ENCODE results near the gene CFAP161. TPM values are rescaled to one million over a fixed set of nuclear protein-coding genes. Genes with fewer than 3 reads are reported as not detected.

The CFAP161 gene
- polyA plus RNA-seq, 1 of the 3 experiments (the other 2 are of a cell fraction) = 0.03 TPM

DNA sequence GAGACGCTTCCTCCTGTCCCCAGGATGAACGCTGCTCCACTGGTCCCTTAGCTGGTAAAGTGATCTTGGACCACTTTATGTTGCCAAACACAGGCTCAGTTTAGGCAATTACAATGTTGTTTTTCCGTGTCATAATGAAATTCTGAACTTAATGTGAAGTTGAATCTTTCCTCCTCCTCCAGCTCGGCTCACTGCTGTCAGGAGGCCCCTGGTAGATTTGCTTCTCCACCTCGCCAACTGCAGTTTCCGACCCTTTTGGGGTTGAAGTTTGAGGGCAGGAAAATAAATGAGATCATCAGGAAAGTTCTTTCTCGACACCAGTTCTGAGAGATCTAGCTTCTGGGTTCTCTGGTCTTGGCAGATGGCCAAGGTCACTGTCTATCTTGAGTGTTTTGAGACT is 27.8 kb downstream of the CFAP161 start:
- H3K36me3 ChIP-seq (replicated peaks in 1 of 2; ENCODE audit: control insufficient read depth in 1 of 2, insufficient read depth in 2 of 2, low read length in 1 of 2) = no peaks in the 10 kb centered on the region
- no peaks in the 10 kb centered on the region for H3F3A ChIP-seq (replicated peaks; ENCODE audit: insufficient read depth)
- H3K4me2 ChIP-seq = no peak overlapping the region
- H3K79me2 ChIP-seq (ENCODE audit: insufficient read depth) = no peaks in the 10 kb centered on the region
- POLR2A ChIA-PET = no interaction called here
- CTCF ChIA-PET = interaction anchor here (1.1 to 17.5 kb wide), 3 partner anchors 9 to 104 kb away, joined by 3 to 395 read pairs (median 6); no protein-coding TSS in a partner anchor
- DNase-seq = no peak
- no peaks in the 10 kb centered on the region for H3K27me3 ChIP-seq (ENCODE audit: insufficient read depth)
- TF ChIP-seq POLR2AphosphoS5 (IDR thresholded peaks at IDR 0.05; ENCODE audit: low read depth, low read length) (no peak), CHD2 (IDR thresholded peaks at IDR 0.05; ENCODE audit: low read length, partially characterized antibody) (no peak), FOXJ3 (CRISPR knock-in tag; IDR thresholded peaks at IDR 0.05) (no peak), ELF1 (IDR thresholded peaks at IDR 0.05) (no peak), EP300 (IDR thresholded peaks at IDR 0.05; ENCODE audit: borderline replicate concordance in 1 of 2, low read depth in 1 of 2, low read length in 1 of 2) (no peak), RAD21 (IDR thresholded peaks at IDR 0.05; ENCODE audit: low read length) (no peak), SMC3 (IDR thresholded peaks at IDR 0.05; ENCODE audit: low read depth, low read length) (no peak), GABPA (IDR thresholded peaks at IDR 0.05; ENCODE audit: low read depth) (no peak), TAF1 (IDR thresholded peaks at IDR 0.05; ENCODE audit: borderline replicate concordance, low read depth, low read length) (no peak)
- TF ChIP-seq, protein P1, sequence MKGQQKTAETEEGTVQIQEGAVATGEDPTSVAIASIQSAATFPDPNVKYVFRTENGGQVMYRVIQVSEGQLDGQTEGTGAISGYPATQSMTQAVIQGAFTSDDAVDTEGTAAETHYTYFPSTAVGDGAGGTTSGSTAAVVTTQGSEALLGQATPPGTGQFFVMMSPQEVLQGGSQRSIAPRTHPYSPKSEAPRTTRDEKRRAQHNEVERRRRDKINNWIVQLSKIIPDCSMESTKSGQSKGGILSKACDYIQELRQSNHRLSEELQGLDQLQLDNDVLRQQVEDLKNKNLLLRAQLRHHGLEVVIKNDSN (IDR thresholded peaks at IDR 0.05; ENCODE audit: borderline replicate concordance, low read depth) = no peak
- TF ChIP-seq, protein P2, sequence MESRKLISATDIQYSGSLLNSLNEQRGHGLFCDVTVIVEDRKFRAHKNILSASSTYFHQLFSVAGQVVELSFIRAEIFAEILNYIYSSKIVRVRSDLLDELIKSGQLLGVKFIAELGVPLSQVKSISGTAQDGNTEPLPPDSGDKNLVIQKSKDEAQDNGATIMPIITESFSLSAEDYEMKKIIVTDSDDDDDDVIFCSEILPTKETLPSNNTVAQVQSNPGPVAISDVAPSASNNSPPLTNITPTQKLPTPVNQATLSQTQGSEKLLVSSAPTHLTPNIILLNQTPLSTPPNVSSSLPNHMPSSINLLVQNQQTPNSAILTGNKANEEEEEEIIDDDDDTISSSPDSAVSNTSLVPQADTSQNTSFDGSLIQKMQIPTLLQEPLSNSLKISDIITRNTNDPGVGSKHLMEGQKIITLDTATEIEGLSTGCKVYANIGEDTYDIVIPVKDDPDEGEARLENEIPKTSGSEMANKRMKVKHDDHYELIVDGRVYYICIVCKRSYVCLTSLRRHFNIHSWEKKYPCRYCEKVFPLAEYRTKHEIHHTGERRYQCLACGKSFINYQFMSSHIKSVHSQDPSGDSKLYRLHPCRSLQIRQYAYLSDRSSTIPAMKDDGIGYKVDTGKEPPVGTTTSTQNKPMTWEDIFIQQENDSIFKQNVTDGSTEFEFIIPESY (IDR thresholded peaks at IDR 0.05; ENCODE audit: borderline replicate concordance, low read depth) = no peak
- no peaks in the 10 kb centered on the region for H4K20me1 ChIP-seq (ENCODE audit: insufficient read depth)
- no peak overlapping the region for H3K9ac ChIP-seq
- H2AFZ ChIP-seq (ENCODE audit: low read depth) = no peak overlapping the region
- H3K9me2 ChIP-seq = no peaks in the 10 kb centered on the region
- H3K4me3 ChIP-seq (ENCODE audit: low read depth in 2 of 2, low read length in 1 of 2) = no peak overlapping the region
- H3K27ac ChIP-seq (ENCODE audit: low read depth in 2 of 2, low read length in 1 of 2) = peak overlapping the region in 1 of 2 experiments; percentile 92; a peak in 2 of 4 replicates
- no peaks in the 10 kb centered on the region for H3K9me3 ChIP-seq
- peaks cover 0 to 23% of the 10 kb centered on the region in 2 experiments; a peak in 2 of 4 replicates for H3K4me1 ChIP-seq (ENCODE audit: control insufficient read depth in 1 of 2, insufficient read depth in 2 of 2, low read depth in 1 of 2, low read length in 1 of 2)
- 40% methylated on average over 7 of the region's 7 CpGs for WGBS (ENCODE audit: low lambda C conversion rate)

DNA sequence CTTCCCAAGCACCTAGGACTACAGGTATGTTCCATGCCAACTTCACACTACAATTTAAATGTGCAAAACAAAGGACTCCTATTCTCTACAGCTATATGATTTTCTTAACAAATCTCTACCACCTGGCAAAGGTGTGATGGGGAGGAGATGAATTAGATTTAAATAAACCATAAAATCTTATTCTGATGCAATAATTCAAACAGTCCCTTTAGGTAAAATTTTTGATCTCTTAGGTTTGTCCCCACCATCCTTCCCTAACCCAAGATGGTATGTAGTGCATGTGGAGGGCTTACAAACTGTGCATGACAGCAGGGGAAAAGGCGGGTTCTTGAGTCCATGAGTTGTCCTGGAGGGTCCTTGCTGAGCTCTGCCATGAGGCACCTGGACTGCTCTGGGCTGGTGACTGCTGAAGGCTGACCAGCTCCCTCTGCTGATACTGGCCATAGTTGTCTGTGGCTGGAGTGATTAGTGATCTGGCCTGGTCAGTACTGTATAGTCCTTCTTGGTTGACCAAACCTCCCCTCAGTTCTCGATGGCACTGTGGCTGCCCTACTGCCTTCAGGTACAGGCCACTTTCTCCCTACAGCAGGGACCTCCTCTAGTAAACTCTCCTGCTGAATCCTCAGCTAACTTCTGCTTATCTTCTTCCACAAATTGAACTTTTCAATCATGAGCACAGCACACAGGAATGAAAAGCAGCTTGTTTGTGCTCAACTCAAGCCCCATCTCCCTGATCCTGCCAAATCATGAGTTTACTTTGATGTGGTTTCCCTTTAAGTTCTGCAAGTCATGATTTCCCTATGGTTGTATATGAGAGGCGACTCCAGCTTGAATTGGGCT is 30.1 kb downstream of the CFAP161 start:
- Histone ChIP-seq H3K4me3 (ENCODE audit: low read depth in 2 of 2, low read length in 1 of 2) (no peak overlapping the region), H2AFZ (ENCODE audit: low read depth) (no peak overlapping the region), H3K9ac (no peak overlapping the region), H3F3A (replicated peaks; ENCODE audit: insufficient read depth) (no peaks in the 10 kb centered on the region), H4K20me1 (ENCODE audit: insufficient read depth) (no peaks in the 10 kb centered on the region), H3K4me1 (ENCODE audit: control insufficient read depth in 1 of 2, insufficient read depth in 2 of 2, low read depth in 1 of 2, low read length in 1 of 2) (peaks cover 0 to 19% of the 10 kb centered on the region in 2 experiments; a peak in 2 of 4 replicates), H3K36me3 (replicated peaks in 1 of 2; ENCODE audit: control insufficient read depth in 1 of 2, insufficient read depth in 2 of 2, low read length in 1 of 2) (no peaks in the 10 kb centered on the region), H3K79me2 (ENCODE audit: insufficient read depth) (no peaks in the 10 kb centered on the region), H3K9me3 (no peaks in the 10 kb centered on the region), H3K27ac (ENCODE audit: low read depth in 2 of 2, low read length in 1 of 2) (no peak overlapping the region), H3K27me3 (ENCODE audit: insufficient read depth) (no peaks in the 10 kb centered on the region), H3K9me2 (no peaks in the 10 kb centered on the region), H3K4me2 (no peak overlapping the region)
- TF ChIP-seq CTCF (IDR thresholded peaks at IDR 0.05) (0 out of 2 replicates have a peak, but pooled peaks have one; percentile 8), SMC3 (IDR thresholded peaks at IDR 0.05; ENCODE audit: low read depth, low read length) (no peak), USF2 (IDR thresholded peaks at IDR 0.05; ENCODE audit: borderline replicate concordance, low read depth, low read length) (no peak), TEAD4 (IDR thresholded peaks at IDR 0.05; ENCODE audit: borderline replicate concordance, insufficient read depth) (no peak), FOXM1 (IDR thresholded peaks at IDR 0.05; ENCODE audit: low read depth) (no peak), RCOR1 (IDR thresholded peaks at IDR 0.05; ENCODE audit: low read length) (no peak), RAD21 (IDR thresholded peaks at IDR 0.05; ENCODE audit: low read length) (0 out of 2 replicates have a peak, but pooled peaks have one; percentile 26), ELF1 (IDR thresholded peaks at IDR 0.05) (no peak)
- TF ChIP-seq, protein P3, sequence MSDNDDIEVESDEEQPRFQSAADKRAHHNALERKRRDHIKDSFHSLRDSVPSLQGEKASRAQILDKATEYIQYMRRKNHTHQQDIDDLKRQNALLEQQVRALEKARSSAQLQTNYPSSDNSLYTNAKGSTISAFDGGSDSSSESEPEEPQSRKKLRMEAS (IDR thresholded peaks at IDR 0.05; ENCODE audit: low read depth) = no peak
- DNase-seq = no peak
- ChIA-PET POLR2A (interaction anchor here (0.7 kb wide), 1 partner anchor 302 kb away, joined by 3 read pairs; no protein-coding TSS in a partner anchor), CTCF (interaction anchor here (1.4 to 3.5 kb wide), 4 partner anchors 9 to 102 kb away, joined by 6 to 23 read pairs (median 12); no protein-coding TSS in a partner anchor)
- WGBS (ENCODE audit: low lambda C conversion rate) = 25% methylated on average over 3 of the region's 3 CpGs

All from SK-N-SH (cell line).